Stomach (tissue), 9 donors: Measurements from ENCODE around the gene ANKRD18B. TPM values are rescaled to one million over a fixed set of nuclear protein-coding genes. Genes with fewer than 3 reads are reported as not detected.
"Not testable (repeated sequence)": the region's sequence is repeated elsewhere in the genome, so short reads cannot be mapped to it uniquely, and the experiment has no call there.

Source experiments
- DNase-seq, 2 donors: peaks; one replicate each; pipeline versions ENCODE4 v3.0.0 to v3.0.0-alpha.2; 2013 to 2019
- H3K27ac ChIP-seq, 5 donors: fragments of 200-600 bp in 4 of 5; sonication (generic) in 4 of 5; one replicate each; pipeline ENCODE4 v1.5.1; 2013 to 2019; ENCODE audit warnings: mild to moderate bottlenecking in 1 of 5, moderate library complexity in 1 of 5
- H3K27me3 ChIP-seq, 3 donors: fragments of 200-600 bp; sonication (generic); one replicate each; pipeline ENCODE4 v1.5.1; 2017 to 2019; ENCODE audit warnings: mixed run types in 1 of 3
- H3K36me3 ChIP-seq, 4 donors: fragments of 200-600 bp; sonication (generic); 1 replicate in 3 of 4; 2 replicates in 1 of 4; pipeline ENCODE4 v1.5.1; 2016 to 2019
- H3K4me1 ChIP-seq, 4 donors: fragments of 200-600 bp; sonication (generic); one replicate each; pipeline ENCODE4 v1.5.1; 2016 to 2019
- H3K4me3 ChIP-seq, 4 donors: fragments of 200-600 bp; sonication (generic) in 3 of 4; one replicate each; pipeline ENCODE4 v1.5.1; 2016 to 2019; ENCODE audit warnings: mild to moderate bottlenecking in 1 of 4
- H3K9me3 ChIP-seq, 4 donors: fragments of 200-600 bp; sonication (generic); one replicate each; pipeline ENCODE4 v1.5.1; 2016 to 2019
- EP300 ChIP-seq: sonication (generic); formaldehyde crosslinking; IDR thresholded peaks from one replicate; pipeline ENCODE4 v1.6.1; 2017; ENCODE audit warnings: antibody characterized with exemption
- POLR2A ChIP-seq, 4 donors: fragments of 450-650 bp; IDR thresholded peaks; one replicate each; pipeline ENCODE4 v1.6.1; 2016; ENCODE audit warnings: antibody characterized with exemption in 4 of 4, control low read depth in 2 of 4, mild to moderate bottlenecking in 1 of 4, moderate library complexity in 1 of 4
- POLR2AphosphoS5 ChIP-seq, 3 donors: sonication (generic); formaldehyde crosslinking; IDR thresholded peaks; one replicate each; pipeline ENCODE4 v1.6.1; 2016; ENCODE audit warnings: antibody characterized with exemption in 3 of 3
- whole genome bisulfite sequencing, 5 donors: extraction: QIAGEN DNeasy Blood & Tissue Kit in 3 of 5; methylation state at CpG; one replicate each; pipeline versions ENCODE4 v1.1.5 to v1.1.7; 2013 to 2018; 5-methylcytosine and 5-hydroxymethylcytosine counted together
- intact Hi-C: fragments of 100-400 bp; cut with DNase I; formaldehyde crosslinking; loops from one replicate; pipeline ENCODE4 v1.15.1; 2023; ENCODE audit warnings: low total_unique reads
- polyA plus RNA-seq, 3 donors: library from polyadenylated mRNA; stranded (reverse); fragments of 200-250 nt; gene quantifications; one replicate each; pipeline ENCODE4 v1.2.3, GENCODE V29; 2013
- total RNA-seq, 5 donors: library from RNA; depleted of rRNA; stranded (reverse); fragments of >200 nt; gene quantifications; one replicate each; pipeline versions ENCODE4 v1.1.0 to v1.2.3, GENCODE V29; 2014 to 2016
- TF ChIP-seq, protein P1 (sequence below), 7 experiments: fragments of 450-650 bp in 4 of 7; fragments of 200-600 bp in 3 of 7; sonication (generic) in 3 of 7; IDR thresholded peaks; one replicate each; pipeline ENCODE4 v1.5.1; 2016 to 2019; ENCODE audit warnings: antibody characterized with exemption in 7 of 7, control low read depth in 2 of 7, mild to moderate bottlenecking in 1 of 7
- donor health status: healthy with polysubstance abuse.
- donor health status: Bipolar disorder and iron deficiency.
- donor health status: healthy.

The ANKRD18B gene
- total and polyA plus RNA-seq, 8 donors: 4.3 TPM; not detected in 7

- H3K4me1 ChIP-seq: no peaks in the 10 kb centered on the region
- H3K9me3 ChIP-seq: no peaks in the 10 kb centered on the region
- H3K27ac ChIP-seq: no peak overlapping the region
- no peaks in the 10 kb centered on the region for H3K36me3 ChIP-seq
- no peak for DNase-seq
- H3K4me3 ChIP-seq: no peak overlapping the region
- 86 to 94% (median 90%) methylated on average over 2 of the region's 2 CpGs for WGBS, 5 donors
- TF ChIP-seq POLR2A (IDR thresholded peaks at IDR 0.05) (no peak), POLR2AphosphoS5 (IDR thresholded peaks at IDR 0.05) (no peak), EP300 (no peak)
- TF ChIP-seq, protein P1, sequence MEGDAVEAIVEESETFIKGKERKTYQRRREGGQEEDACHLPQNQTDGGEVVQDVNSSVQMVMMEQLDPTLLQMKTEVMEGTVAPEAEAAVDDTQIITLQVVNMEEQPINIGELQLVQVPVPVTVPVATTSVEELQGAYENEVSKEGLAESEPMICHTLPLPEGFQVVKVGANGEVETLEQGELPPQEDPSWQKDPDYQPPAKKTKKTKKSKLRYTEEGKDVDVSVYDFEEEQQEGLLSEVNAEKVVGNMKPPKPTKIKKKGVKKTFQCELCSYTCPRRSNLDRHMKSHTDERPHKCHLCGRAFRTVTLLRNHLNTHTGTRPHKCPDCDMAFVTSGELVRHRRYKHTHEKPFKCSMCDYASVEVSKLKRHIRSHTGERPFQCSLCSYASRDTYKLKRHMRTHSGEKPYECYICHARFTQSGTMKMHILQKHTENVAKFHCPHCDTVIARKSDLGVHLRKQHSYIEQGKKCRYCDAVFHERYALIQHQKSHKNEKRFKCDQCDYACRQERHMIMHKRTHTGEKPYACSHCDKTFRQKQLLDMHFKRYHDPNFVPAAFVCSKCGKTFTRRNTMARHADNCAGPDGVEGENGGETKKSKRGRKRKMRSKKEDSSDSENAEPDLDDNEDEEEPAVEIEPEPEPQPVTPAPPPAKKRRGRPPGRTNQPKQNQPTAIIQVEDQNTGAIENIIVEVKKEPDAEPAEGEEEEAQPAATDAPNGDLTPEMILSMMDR (IDR thresholded peaks at IDR 0.05): no peak
- peaks cover 0 to 5% (median 0%) of the 10 kb centered on the region in 3 donors for H3K27me3 ChIP-seq
- intact Hi-C loops: no loop called here
Measured at GRCh38 chr9:33535541-33535940, 11.5 kb downstream of the ANKRD18B start.

DNA sequence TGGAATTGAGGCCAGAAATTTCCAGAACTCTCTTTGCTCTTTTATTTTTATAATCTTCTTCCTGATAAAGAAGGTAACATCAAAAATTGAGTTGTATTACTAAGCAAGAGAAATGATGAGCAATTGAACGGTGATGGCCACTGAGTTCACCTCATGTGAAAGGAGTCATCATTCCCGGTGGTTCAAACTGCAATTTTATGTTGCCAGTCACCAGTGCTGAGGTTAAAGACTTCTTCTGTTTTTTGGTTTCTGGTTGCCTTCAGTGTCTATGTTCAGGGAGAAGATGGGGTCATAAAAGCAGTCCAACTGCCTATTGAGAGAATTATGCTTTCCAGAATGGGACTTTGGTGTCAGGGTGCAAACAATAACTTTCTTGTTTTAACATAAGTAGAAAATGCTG lies 19.4 kb downstream of the ANKRD18B start:
- H3K9me3 ChIP-seq, H3K36me3 ChIP-seq, H3K4me1 ChIP-seq, DNase-seq, H3K4me3 ChIP-seq, H3K27ac ChIP-seq, intact Hi-C loops: not testable (repeated sequence)
- H3K27me3 ChIP-seq: peaks cover 0 to 12% (median 0%) of the 10 kb centered on the region in 3 donors
- WGBS, 5 donors: 85 to 95% (median 92%) methylated on average over 2 of the region's 2 CpGs

- DNase-seq, H3K9me3 ChIP-seq, intact Hi-C loops, H3K4me3 ChIP-seq, H3K27ac ChIP-seq, H3K36me3 ChIP-seq, H3K4me1 ChIP-seq: not testable (repeated sequence)
- WGBS, 5 donors: 8 to 36% (median 17%) methylated on average over 2 of the region's 2 CpGs
- peaks cover 0 to 13% (median 0%) of the 10 kb centered on the region in 3 donors for H3K27me3 ChIP-seq
Measured at GRCh38 chr9:33545715-33546114, 21.7 kb downstream of the ANKRD18B start.

DNA sequence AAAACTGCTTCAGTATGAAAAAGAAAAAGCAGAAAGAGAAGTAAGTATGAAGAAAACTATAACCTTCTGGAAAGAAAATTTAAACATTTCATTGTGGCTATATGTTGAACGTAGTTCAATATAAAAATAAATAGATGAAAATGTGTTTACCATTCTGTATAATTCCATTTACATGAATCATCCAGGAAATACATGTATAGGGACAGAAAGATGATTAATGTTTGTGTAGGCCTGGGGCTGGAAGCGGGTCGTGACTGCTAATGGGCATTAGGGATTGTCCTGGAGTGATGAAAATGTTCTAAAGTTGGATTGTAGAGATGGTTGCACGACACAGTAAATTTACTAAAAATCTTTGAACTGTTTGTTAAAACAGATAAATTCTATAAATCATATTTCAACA lies 24.8 kb downstream of the ANKRD18B start:
- peaks cover 0 to 13% (median 0%) of the 10 kb centered on the region in 3 donors for H3K27me3 ChIP-seq
- intact Hi-C loops, DNase-seq, H3K27ac ChIP-seq, H3K9me3 ChIP-seq, H3K4me1 ChIP-seq, H3K36me3 ChIP-seq, H3K4me3 ChIP-seq: not testable (repeated sequence)
- WGBS, 5 donors: 64 to 70% (median 67%) methylated on average over 4 of the region's 4 CpGs

- intact Hi-C loops, H3K36me3 ChIP-seq, DNase-seq, H3K9me3 ChIP-seq, H3K4me3 ChIP-seq, H3K4me1 ChIP-seq, H3K27ac ChIP-seq: not testable (repeated sequence)
- H3K27me3 ChIP-seq: peaks cover 0 to 13% (median 0%) of the 10 kb centered on the region in 3 donors
- 79 to 96% (median 85%) methylated on average over 3 of the region's 3 CpGs for WGBS, 5 donors
Measured at GRCh38 chr9:33549418-33549817, 25.4 kb downstream of the ANKRD18B start.

GRCh38 chr9:33551183-33551582 lies 27.1 kb downstream of the ANKRD18B start:
- intact Hi-C loops, H3K9me3 ChIP-seq, H3K4me1 ChIP-seq, H3K36me3 ChIP-seq, H3K4me3 ChIP-seq, H3K27ac ChIP-seq, DNase-seq: not testable (repeated sequence)
- H3K27me3 ChIP-seq: peaks cover 0 to 13% (median 0%) of the 10 kb centered on the region in 3 donors

- H3K9me3 ChIP-seq, intact Hi-C loops, H3K27ac ChIP-seq, H3K27me3 ChIP-seq, H3K4me3 ChIP-seq, H3K36me3 ChIP-seq, H3K4me1 ChIP-seq: not testable (repeated sequence)
- peak in 1 of 2 donors; percentile 36 for DNase-seq
- WGBS, 5 donors: 4 to 36% (median 33%) methylated on average over 2 to 4 of the region's 4 CpGs
Measured at GRCh38 chr9:33552315-33552725, 28.3 kb downstream of the ANKRD18B start.

GRCh38 chr9:33560217-33560616 lies 36.2 kb downstream of the ANKRD18B start:
- H3K27ac ChIP-seq, H3K4me3 ChIP-seq, H3K9me3 ChIP-seq, H3K36me3 ChIP-seq, H3K4me1 ChIP-seq, H3K27me3 ChIP-seq, DNase-seq, intact Hi-C loops: not testable (repeated sequence)
- WGBS, 5 donors: 29 to 40% (median 39%) methylated on average over 1 of the region's 1 CpG

DNA sequence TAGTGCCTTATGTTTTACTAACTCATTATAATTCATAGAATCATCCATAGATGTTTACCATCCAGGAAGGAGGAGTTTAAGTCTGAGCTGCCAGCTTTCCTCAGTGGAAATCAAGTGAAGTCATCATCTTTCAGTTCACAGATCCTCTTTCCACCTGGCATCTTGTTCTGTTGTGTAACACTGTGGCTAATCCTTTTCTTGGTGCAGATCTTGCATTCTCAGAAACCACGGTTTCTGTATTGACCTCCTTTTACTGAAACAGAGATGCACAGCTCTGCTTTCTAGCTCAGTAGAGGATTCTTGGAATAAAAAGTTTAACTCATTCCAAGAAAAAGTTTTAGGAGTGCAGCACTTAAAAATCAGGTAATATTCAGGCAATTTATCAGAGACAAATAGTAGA lies 38.1 kb downstream of the ANKRD18B start:
- whole genome bisulfite sequencing, 5 donors: 0 to 60% (median 52%) methylated on average over 1 of the region's 1 CpG
- H3K4me1 ChIP-seq, H3K36me3 ChIP-seq, DNase-seq, H3K27ac ChIP-seq, intact Hi-C loops, H3K9me3 ChIP-seq, H3K27me3 ChIP-seq, H3K4me3 ChIP-seq: not testable (repeated sequence)

DNA sequence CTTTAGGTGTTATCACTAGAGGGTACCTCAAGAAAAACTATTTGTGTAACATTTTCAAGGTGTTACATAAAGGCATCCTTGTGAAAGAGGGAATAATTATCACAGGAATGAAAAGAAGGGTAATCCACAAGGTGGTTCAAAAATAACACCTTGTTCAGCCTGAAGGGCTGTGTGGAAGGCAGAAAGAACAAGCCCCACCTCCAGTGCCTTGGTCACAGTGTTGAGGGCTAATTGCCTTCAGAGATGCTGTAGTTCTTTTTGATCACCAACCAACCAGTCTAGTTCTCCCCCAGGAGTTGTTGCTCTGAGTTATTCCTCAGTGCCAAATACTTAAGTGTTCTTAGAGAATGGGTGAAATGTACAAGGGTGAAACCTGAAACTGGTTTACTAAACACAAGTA lies 43.7 kb downstream of the ANKRD18B start:
- H3K27me3 ChIP-seq, H3K36me3 ChIP-seq, H3K4me3 ChIP-seq, DNase-seq, intact Hi-C loops, H3K4me1 ChIP-seq, H3K27ac ChIP-seq, H3K9me3 ChIP-seq: not testable (repeated sequence)

GRCh38 chr9:33577786-33578185 lies 53.7 kb downstream of the ANKRD18B start:
- WGBS, 5 donors: 54 to 68% (median 63%) methylated on average over 3 of the region's 3 CpGs
- H3K27ac ChIP-seq, H3K9me3 ChIP-seq, H3K4me1 ChIP-seq, H3K36me3 ChIP-seq, H3K4me3 ChIP-seq, H3K27me3 ChIP-seq, intact Hi-C loops, DNase-seq: not testable (repeated sequence)
